ENCODE data around the gene KLF5. TPM values are rescaled to one million over a fixed set of nuclear protein-coding genes. Genes with fewer than 3 reads are reported as not detected.

KLF5 gene
- total and polyA plus RNA-seq, 2 experiments from 2014 or later = 1.5 to 1.8 TPM

DNA sequence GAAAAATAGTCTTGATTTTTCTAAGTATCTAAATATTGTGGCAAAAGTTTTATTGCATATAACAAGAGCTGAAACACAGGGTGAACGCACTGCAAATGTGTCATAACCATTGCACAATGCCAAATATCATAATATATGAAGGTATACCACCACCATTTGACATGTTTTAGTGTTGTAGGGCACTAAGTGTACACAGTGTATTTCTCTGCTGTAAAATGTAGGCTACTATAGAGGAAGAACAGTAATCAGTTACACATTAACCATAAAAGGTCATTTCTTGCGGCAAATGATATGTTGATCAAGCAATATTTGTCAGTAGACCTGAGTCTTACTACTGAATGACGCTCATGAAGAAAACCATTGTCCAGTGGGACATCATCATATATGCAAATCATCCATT, 18.3 kb upstream of the KLF5 start:
- H3F3A ChIP-seq (replicated peaks; ENCODE audit: low read depth) = no peaks in the 10 kb centered on the region
- H2AFZ ChIP-seq = no peak overlapping the region
- H3K27me3 ChIP-seq (ENCODE audit: insufficient read depth) = peaks cover 23% of the 10 kb centered on the region; the same call in 1 of the 2 replicates
- H3K4me1 ChIP-seq (ENCODE audit: insufficient read depth) = peaks cover 9% of the 10 kb centered on the region; the same call in 1 of the 2 replicates
- no peaks in the 10 kb centered on the region for H3K36me3 ChIP-seq (ENCODE audit: insufficient read depth)
- Mint-ChIP-seq H3K4me3 (no peak overlapping the region), H3K4me1 (peaks cover 11% of the 10 kb centered on the region; the same call in 2 of the 3 replicates), H3K9me3 (no peaks in the 10 kb centered on the region), H3K27me3 (ENCODE audit: insufficient read depth, low read depth, poor library complexity) (no peaks in the 10 kb centered on the region), H3K27ac (no peak overlapping the region), H3K36me3 (ENCODE audit: low read depth) (no peaks in the 10 kb centered on the region)
- H4K20me1 ChIP-seq (replicated peaks; ENCODE audit: insufficient read depth) = no peaks in the 10 kb centered on the region
- no peaks in the 10 kb centered on the region for H3K79me2 ChIP-seq (replicated peaks; ENCODE audit: insufficient read depth)
- no peak overlapping the region for H3K4me2 ChIP-seq
- DNase-seq (ENCODE audit: low spot score) = no peak
- H3K27ac ChIP-seq (ENCODE audit: low read depth) = no peak overlapping the region
- ATAC-seq = no peak
- no peak overlapping the region for H3K4me3 ChIP-seq
- no peak for TF ChIP-seq STAT1 (IDR thresholded peaks at IDR 0.05; ENCODE audit: unreplicated experiment)
- no peak for TF ChIP-seq JUNB (IDR thresholded peaks at IDR 0.05; ENCODE audit: unreplicated experiment)
- TF ChIP-seq EZH2 (IDR thresholded peaks at IDR 0.05; ENCODE audit: low read depth, unreplicated experiment) = no peak
- TF ChIP-seq POLR2AphosphoS5 (IDR thresholded peaks at IDR 0.05; ENCODE audit: low read depth) = no peak
- no peak for TF ChIP-seq EZH2phosphoT487 (IDR thresholded peaks at IDR 0.05; ENCODE audit: unreplicated experiment)
- TF ChIP-seq, protein P1, sequence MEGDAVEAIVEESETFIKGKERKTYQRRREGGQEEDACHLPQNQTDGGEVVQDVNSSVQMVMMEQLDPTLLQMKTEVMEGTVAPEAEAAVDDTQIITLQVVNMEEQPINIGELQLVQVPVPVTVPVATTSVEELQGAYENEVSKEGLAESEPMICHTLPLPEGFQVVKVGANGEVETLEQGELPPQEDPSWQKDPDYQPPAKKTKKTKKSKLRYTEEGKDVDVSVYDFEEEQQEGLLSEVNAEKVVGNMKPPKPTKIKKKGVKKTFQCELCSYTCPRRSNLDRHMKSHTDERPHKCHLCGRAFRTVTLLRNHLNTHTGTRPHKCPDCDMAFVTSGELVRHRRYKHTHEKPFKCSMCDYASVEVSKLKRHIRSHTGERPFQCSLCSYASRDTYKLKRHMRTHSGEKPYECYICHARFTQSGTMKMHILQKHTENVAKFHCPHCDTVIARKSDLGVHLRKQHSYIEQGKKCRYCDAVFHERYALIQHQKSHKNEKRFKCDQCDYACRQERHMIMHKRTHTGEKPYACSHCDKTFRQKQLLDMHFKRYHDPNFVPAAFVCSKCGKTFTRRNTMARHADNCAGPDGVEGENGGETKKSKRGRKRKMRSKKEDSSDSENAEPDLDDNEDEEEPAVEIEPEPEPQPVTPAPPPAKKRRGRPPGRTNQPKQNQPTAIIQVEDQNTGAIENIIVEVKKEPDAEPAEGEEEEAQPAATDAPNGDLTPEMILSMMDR (conservative IDR thresholded peaks at IDR 0.05; ENCODE audit: low read depth in 2 of 2) = no peak
- TF ChIP-seq CREB1 (CRISPR knock-in tag; IDR thresholded peaks at IDR 0.05; ENCODE audit: low read depth) = no peak
- TF ChIP-seq, protein P2, sequence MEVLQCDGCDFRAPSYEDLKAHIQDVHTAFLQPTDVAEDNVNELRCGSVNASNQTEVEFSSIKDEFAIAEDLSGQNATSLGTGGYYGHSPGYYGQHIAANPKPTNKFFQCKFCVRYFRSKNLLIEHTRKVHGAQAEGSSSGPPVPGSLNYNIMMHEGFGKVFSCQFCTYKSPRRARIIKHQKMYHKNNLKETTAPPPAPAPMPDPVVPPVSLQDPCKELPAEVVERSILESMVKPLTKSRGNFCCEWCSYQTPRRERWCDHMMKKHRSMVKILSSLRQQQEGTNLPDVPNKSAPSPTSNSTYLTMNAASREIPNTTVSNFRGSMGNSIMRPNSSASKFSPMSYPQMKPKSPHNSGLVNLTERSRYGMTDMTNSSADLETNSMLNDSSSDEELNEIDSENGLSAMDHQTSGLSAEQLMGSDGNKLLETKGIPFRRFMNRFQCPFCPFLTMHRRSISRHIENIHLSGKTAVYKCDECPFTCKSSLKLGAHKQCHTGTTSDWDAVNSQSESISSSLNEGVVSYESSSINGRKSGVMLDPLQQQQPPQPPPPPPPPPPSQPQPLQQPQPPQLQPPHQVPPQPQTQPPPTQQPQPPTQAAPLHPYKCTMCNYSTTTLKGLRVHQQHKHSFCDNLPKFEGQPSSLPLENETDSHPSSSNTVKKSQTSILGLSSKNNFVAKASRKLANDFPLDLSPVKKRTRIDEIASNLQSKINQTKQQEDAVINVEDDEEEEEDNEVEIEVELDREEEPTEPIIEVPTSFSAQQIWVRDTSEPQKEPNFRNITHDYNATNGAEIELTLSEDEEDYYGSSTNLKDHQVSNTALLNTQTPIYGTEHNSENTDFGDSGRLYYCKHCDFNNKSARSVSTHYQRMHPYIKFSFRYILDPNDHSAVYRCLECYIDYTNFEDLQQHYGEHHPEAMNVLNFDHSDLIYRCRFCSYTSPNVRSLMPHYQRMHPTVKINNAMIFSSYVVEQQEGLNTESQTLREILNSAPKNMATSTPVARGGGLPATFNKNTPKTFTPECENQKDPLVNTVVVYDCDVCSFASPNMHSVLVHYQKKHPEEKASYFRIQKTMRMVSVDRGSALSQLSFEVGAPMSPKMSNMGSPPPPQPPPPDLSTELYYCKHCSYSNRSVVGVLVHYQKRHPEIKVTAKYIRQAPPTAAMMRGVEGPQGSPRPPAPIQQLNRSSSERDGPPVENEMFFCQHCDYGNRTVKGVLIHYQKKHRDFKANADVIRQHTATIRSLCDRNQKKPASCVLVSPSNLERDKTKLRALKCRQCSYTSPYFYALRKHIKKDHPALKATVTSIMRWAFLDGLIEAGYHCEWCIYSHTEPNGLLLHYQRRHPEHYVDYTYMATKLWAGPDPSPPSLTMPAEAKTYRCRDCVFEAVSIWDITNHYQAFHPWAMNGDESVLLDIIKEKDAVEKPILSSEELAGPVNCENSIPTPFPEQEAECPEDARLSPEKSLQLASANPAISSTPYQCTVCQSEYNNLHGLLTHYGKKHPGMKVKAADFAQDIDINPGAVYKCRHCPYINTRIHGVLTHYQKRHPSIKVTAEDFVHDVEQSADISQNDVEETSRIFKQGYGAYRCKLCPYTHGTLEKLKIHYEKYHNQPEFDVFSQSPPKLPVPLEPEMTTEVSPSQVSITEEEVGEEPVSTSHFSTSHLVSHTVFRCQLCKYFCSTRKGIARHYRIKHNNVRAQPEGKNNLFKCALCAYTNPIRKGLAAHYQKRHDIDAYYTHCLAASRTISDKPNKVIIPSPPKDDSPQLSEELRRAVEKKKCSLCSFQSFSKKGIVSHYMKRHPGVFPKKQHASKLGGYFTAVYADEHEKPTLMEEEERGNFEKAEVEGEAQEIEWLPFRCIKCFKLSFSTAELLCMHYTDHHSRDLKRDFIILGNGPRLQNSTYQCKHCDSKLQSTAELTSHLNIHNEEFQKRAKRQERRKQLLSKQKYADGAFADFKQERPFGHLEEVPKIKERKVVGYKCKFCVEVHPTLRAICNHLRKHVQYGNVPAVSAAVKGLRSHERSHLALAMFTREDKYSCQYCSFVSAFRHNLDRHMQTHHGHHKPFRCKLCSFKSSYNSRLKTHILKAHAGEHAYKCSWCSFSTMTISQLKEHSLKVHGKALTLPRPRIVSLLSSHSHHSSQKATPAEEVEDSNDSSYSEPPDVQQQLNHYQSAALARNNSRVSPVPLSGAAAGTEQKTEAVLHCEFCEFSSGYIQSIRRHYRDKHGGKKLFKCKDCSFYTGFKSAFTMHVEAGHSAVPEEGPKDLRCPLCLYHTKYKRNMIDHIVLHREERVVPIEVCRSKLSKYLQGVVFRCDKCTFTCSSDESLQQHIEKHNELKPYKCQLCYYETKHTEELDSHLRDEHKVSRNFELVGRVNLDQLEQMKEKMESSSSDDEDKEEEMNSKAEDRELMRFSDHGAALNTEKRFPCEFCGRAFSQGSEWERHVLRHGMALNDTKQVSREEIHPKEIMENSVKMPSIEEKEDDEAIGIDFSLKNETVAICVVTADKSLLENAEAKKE (CRISPR knock-in tag; IDR thresholded peaks at IDR 0.05) = no peak
- TF ChIP-seq NANOG (IDR thresholded peaks at IDR 0.05; ENCODE audit: borderline replicate concordance) = no peak
- TF ChIP-seq, protein P3, sequence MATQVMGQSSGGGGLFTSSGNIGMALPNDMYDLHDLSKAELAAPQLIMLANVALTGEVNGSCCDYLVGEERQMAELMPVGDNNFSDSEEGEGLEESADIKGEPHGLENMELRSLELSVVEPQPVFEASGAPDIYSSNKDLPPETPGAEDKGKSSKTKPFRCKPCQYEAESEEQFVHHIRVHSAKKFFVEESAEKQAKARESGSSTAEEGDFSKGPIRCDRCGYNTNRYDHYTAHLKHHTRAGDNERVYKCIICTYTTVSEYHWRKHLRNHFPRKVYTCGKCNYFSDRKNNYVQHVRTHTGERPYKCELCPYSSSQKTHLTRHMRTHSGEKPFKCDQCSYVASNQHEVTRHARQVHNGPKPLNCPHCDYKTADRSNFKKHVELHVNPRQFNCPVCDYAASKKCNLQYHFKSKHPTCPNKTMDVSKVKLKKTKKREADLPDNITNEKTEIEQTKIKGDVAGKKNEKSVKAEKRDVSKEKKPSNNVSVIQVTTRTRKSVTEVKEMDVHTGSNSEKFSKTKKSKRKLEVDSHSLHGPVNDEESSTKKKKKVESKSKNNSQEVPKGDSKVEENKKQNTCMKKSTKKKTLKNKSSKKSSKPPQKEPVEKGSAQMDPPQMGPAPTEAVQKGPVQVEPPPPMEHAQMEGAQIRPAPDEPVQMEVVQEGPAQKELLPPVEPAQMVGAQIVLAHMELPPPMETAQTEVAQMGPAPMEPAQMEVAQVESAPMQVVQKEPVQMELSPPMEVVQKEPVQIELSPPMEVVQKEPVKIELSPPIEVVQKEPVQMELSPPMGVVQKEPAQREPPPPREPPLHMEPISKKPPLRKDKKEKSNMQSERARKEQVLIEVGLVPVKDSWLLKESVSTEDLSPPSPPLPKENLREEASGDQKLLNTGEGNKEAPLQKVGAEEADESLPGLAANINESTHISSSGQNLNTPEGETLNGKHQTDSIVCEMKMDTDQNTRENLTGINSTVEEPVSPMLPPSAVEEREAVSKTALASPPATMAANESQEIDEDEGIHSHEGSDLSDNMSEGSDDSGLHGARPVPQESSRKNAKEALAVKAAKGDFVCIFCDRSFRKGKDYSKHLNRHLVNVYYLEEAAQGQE (IDR thresholded peaks at IDR 0.05; ENCODE audit: unreplicated experiment) = no peak
- TF ChIP-seq, protein P4, sequence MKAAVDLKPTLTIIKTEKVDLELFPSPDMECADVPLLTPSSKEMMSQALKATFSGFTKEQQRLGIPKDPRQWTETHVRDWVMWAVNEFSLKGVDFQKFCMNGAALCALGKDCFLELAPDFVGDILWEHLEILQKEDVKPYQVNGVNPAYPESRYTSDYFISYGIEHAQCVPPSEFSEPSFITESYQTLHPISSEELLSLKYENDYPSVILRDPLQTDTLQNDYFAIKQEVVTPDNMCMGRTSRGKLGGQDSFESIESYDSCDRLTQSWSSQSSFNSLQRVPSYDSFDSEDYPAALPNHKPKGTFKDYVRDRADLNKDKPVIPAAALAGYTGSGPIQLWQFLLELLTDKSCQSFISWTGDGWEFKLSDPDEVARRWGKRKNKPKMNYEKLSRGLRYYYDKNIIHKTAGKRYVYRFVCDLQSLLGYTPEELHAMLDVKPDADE (IDR thresholded peaks at IDR 0.05) = no peak
- no peak for TF ChIP-seq ZNF331 (CRISPR knock-in tag; IDR thresholded peaks at IDR 0.05; ENCODE audit: low read depth)
- no peak for TF ChIP-seq ZNF114 (CRISPR knock-in tag; IDR thresholded peaks at IDR 0.05)
- no peaks in the 10 kb centered on the region for H3K9me2 ChIP-seq (ENCODE audit: insufficient read depth)
